Measurements from ENCODE around the gene ATXN2.
"Not testable (repeated sequence)": the region's sequence is repeated elsewhere in the genome, so short reads cannot be mapped to it uniquely, and the experiment has no call there.

ATXN2 gene

GRCh38 chr12:111616177-111616623 is 17.1 kb upstream of the ATXN2 start:
- no peak for DNase-seq
- H3K27me3 Mint-ChIP-seq = no peaks in the 10 kb centered on the region
- CTCF ChIA-PET = no interaction called here
- H3K27ac Mint-ChIP-seq = no peak overlapping the region
- H3K4me3 Mint-ChIP-seq = no peak overlapping the region
- no peaks in the 10 kb centered on the region for H3K9me3 Mint-ChIP-seq
- H3K36me3 Mint-ChIP-seq = no peaks in the 10 kb centered on the region
- no peaks in the 10 kb centered on the region for H3K4me1 Mint-ChIP-seq

GRCh38 chr12:111607239-111607638 is 8.1 kb upstream of the ATXN2 start:
- CTCF ChIA-PET = interaction anchor here (1.0 to 1.1 kb wide), 2 partner anchors 32 to 39 kb away, joined by 3 to 4 read pairs; no protein-coding TSS in a partner anchor
- H3K9me3 Mint-ChIP-seq = no peaks in the 10 kb centered on the region
- no peaks in the 10 kb centered on the region for H3K36me3 Mint-ChIP-seq
- DNase-seq = no peak
- peaks cover 5% of the 10 kb centered on the region for H3K27me3 Mint-ChIP-seq
- no peak overlapping the region for H3K4me3 Mint-ChIP-seq
- H3K4me1 Mint-ChIP-seq = no peaks in the 10 kb centered on the region
- H3K27ac Mint-ChIP-seq = no peak overlapping the region

- Mint-ChIP-seq H3K27me3 (peaks cover 5% of the 10 kb centered on the region), H3K36me3 (no peaks in the 10 kb centered on the region), H3K27ac (no peak overlapping the region), H3K4me1 (no peaks in the 10 kb centered on the region), H3K9me3 (no peaks in the 10 kb centered on the region), H3K4me3 (no peak overlapping the region)
- CTCF ChIA-PET = interaction anchor here (1.0 to 1.1 kb wide), 2 partner anchors 32 to 40 kb away, joined by 3 to 4 read pairs; no protein-coding TSS in a partner anchor
- no peak for DNase-seq
Measured at GRCh38 chr12:111606767-111607230, 7.7 kb upstream of the ATXN2 start.

- Mint-ChIP-seq H3K27me3 (peaks cover 5% of the 10 kb centered on the region), H3K4me1 (no peaks in the 10 kb centered on the region), H3K4me3 (no peak overlapping the region), H3K9me3 (no peaks in the 10 kb centered on the region), H3K36me3 (no peaks in the 10 kb centered on the region), H3K27ac (no peak overlapping the region)
- DNase-seq = no peak
- CTCF ChIA-PET = interaction anchor here (1.0 kb wide), 1 partner anchor 31 kb away, joined by 4 read pairs; no protein-coding TSS in a partner anchor
Measured at GRCh38 chr12:111605911-111606766, 7.0 kb upstream of the ATXN2 start.

- H3K4me3 Mint-ChIP-seq, CTCF ChIA-PET, H3K4me1 Mint-ChIP-seq, H3K9me3 Mint-ChIP-seq, DNase-seq, H3K36me3 Mint-ChIP-seq, H3K27ac Mint-ChIP-seq: not testable (repeated sequence)
- H3K27me3 Mint-ChIP-seq = peaks cover 10% of the 10 kb centered on the region
Measured at GRCh38 chr12:111602857-111603256, 3.7 kb upstream of the ATXN2 start.

- peaks cover 10% of the 10 kb centered on the region for H3K27me3 Mint-ChIP-seq
Measured at GRCh38 chr12:111602348-111602747, 3.2 kb upstream of the ATXN2 start.

GRCh38 chr12:111600986-111601385 is 1.9 kb upstream of the ATXN2 start:
- H3K36me3 Mint-ChIP-seq, H3K27ac Mint-ChIP-seq, CTCF ChIA-PET, H3K4me3 Mint-ChIP-seq, H3K9me3 Mint-ChIP-seq, DNase-seq: not testable (repeated sequence)
- peaks cover 10% of the 10 kb centered on the region for H3K27me3 Mint-ChIP-seq
- peaks cover 24% of the 10 kb centered on the region for H3K4me1 Mint-ChIP-seq

More at GRCh38 chr12:111602348-111602747, 3.2 kb upstream of the ATXN2 start:
- H3K36me3 Mint-ChIP-seq = no peaks in the 10 kb centered on the region
- no peak overlapping the region for H3K27ac Mint-ChIP-seq
- no peak overlapping the region for H3K4me3 Mint-ChIP-seq
- peaks cover 10% of the 10 kb centered on the region for H3K4me1 Mint-ChIP-seq
- DNase-seq = no peak
- CTCF ChIA-PET = no interaction called here
- H3K9me3 Mint-ChIP-seq = no peaks in the 10 kb centered on the region

GRCh38 chr12:111600205-111600642 is 1.1 kb upstream of the ATXN2 start:
- Mint-ChIP-seq H3K4me3 (peak overlapping the region; percentile 82), H3K27me3 (peaks cover 10% of the 10 kb centered on the region), H3K36me3 (peaks cover 5% of the 10 kb centered on the region), H3K4me1 (peaks cover 24% of the 10 kb centered on the region), H3K27ac (peak overlapping the region; percentile 86), H3K9me3 (no peaks in the 10 kb centered on the region)
- CTCF ChIA-PET = no interaction called here
- DNase-seq = no peak

- Mint-ChIP-seq H3K4me3 (peak overlapping the region; percentile 82), H3K27me3 (peaks cover 9% of the 10 kb centered on the region), H3K36me3 (peaks cover 5% of the 10 kb centered on the region), H3K27ac (peak overlapping the region; percentile 86), H3K9me3 (no peaks in the 10 kb centered on the region), H3K4me1 (peaks cover 28% of the 10 kb centered on the region)
- CTCF ChIA-PET = no interaction called here
- peak; percentile 88 for DNase-seq
Measured at GRCh38 chr12:111599453-111600204, 514 bp upstream of the ATXN2 start.

GRCh38 chr12:111597831-111598636 is 1.1 kb downstream of the ATXN2 start:
- peak; percentile 50 for DNase-seq
- peak overlapping the region; percentile 83 for H3K4me3 Mint-ChIP-seq
- H3K27me3 Mint-ChIP-seq = peaks cover 6% of the 10 kb centered on the region
- H3K27ac Mint-ChIP-seq = peak overlapping the region; percentile 87
- peaks cover 31% of the 10 kb centered on the region for H3K4me1 Mint-ChIP-seq
- peaks cover 5% of the 10 kb centered on the region for H3K36me3 Mint-ChIP-seq
- no peaks in the 10 kb centered on the region for H3K9me3 Mint-ChIP-seq
- CTCF ChIA-PET = no interaction called here

GRCh38 chr12:111596985-111597830 is 1.9 kb downstream of the ATXN2 start:
- Mint-ChIP-seq H3K4me3 (peak overlapping the region; percentile 83), H3K36me3 (peaks cover 5% of the 10 kb centered on the region), H3K27me3 (peaks cover 6% of the 10 kb centered on the region), H3K27ac (peak overlapping the region; percentile 83), H3K4me1 (peaks cover 33% of the 10 kb centered on the region), H3K9me3 (no peaks in the 10 kb centered on the region)
- DNase-seq = no peak
- CTCF ChIA-PET = no interaction called here

- H3K9me3 Mint-ChIP-seq, H3K36me3 Mint-ChIP-seq, H3K4me3 Mint-ChIP-seq, CTCF ChIA-PET, DNase-seq, H3K27ac Mint-ChIP-seq, H3K27me3 Mint-ChIP-seq: not testable (repeated sequence)
- peaks cover 31% of the 10 kb centered on the region for H3K4me1 Mint-ChIP-seq
Measured at GRCh38 chr12:111595341-111595835, 3.7 kb downstream of the ATXN2 start.

- H3K9me3 Mint-ChIP-seq, H3K27ac Mint-ChIP-seq, H3K4me3 Mint-ChIP-seq, CTCF ChIA-PET, DNase-seq, H3K36me3 Mint-ChIP-seq, H3K27me3 Mint-ChIP-seq: not testable (repeated sequence)
- peaks cover 14% of the 10 kb centered on the region for H3K4me1 Mint-ChIP-seq
Measured at GRCh38 chr12:111591399-111592010, 7.6 kb downstream of the ATXN2 start.
